GM18511 (cell line): ENCODE results near the gene ABCG1.
A peak's percentile ranks its signal among the peaks of the same experiment; 100 is the strongest.

Experiments
- ATAC-seq: cut with Tn5 transposase; IDR thresholded peaks from one replicate; pipeline ENCODE4 v1.9.1; 2021; ENCODE audit warnings: mild to moderate bottlenecking, moderate library complexity; ENCODE audit not compliant: unreplicated experiment

ABCG1 gene

GRCh38 chr21:42191696-42192595, 27.0 kb upstream of the ABCG1 start:
- no peak for ATAC-seq

GRCh38 chr21:42193131-42193671, 25.7 kb upstream of the ABCG1 start:
- no peak for ATAC-seq

- no peak for ATAC-seq
These were observed 25.2 kb upstream of the ABCG1 start for GRCh38 chr21:42193721-42194120.

GRCh38 chr21:42194863-42195262, 24.1 kb upstream of the ABCG1 start:
- ATAC-seq: no peak

- ATAC-seq: no peak
These were observed 23.4 kb upstream of the ABCG1 start for GRCh38 chr21:42195378-42196031.

GRCh38 chr21:42198929-42199867, 19.7 kb upstream of the ABCG1 start:
- peak; percentile 70 for ATAC-seq

GRCh38 chr21:42199868-42200463, 19.0 kb upstream of the ABCG1 start:
- ATAC-seq: no peak

- ATAC-seq: no peak
These were observed 17.9 kb upstream of the ABCG1 start for GRCh38 chr21:42200906-42201614.

GRCh38 chr21:42201615-42202161, 17.3 kb upstream of the ABCG1 start:
- ATAC-seq: no peak

GRCh38 chr21:42202321-42202720, 16.6 kb upstream of the ABCG1 start:
- no peak for ATAC-seq

GRCh38 chr21:42203321-42203720, 15.6 kb upstream of the ABCG1 start:
- ATAC-seq: no peak

GRCh38 chr21:42203936-42204335, 15.0 kb upstream of the ABCG1 start:
- ATAC-seq: no peak

- no peak for ATAC-seq
These were observed 11.5 kb upstream of the ABCG1 start for GRCh38 chr21:42207426-42207825.

- no peak for ATAC-seq
These were observed 10.9 kb upstream of the ABCG1 start for GRCh38 chr21:42208036-42208435.

- no peak for ATAC-seq
These were observed 10.0 kb upstream of the ABCG1 start for GRCh38 chr21:42208801-42209490.

GRCh38 chr21:42209801-42210479, 9.0 kb upstream of the ABCG1 start:
- no peak for ATAC-seq

- no peak for ATAC-seq
These were observed 6.7 kb upstream of the ABCG1 start for GRCh38 chr21:42212266-42212665.

GRCh38 chr21:42213082-42213774, 5.7 kb upstream of the ABCG1 start:
- ATAC-seq: no peak
